ENCODE data around the gene DNLZ.

- TF ChIP-seq CTCF (IDR thresholded peaks at IDR 0.05 in 4 of 5, conservative IDR thresholded peaks at IDR 0.05 in 1 of 5) (no peak), POLR2A (IDR thresholded peaks at IDR 0.05) (no peak)
These were observed 38.8 kb downstream of the DNLZ start for GRCh38 chr9:136324501-136325300.
